Frontal cortex (tissue), 4 donors: ENCODE measurements around the gene CELSR2. TPM values are rescaled to one million over a fixed set of nuclear protein-coding genes. Genes with fewer than 3 reads are reported as not detected.
"Not testable (repeated sequence)": the region's sequence is repeated elsewhere in the genome, so short reads cannot be mapped to it uniquely, and the experiment has no call there.

Experiments used
- DNase-seq, 2 donors: peaks; one replicate each; pipeline ENCODE4 v3.0.0; 2012; ENCODE audit warnings: low spot score in 2 of 2
- FAIRE-seq: peaks from 2 replicates; lab custom pipeline; 2012; peaks lifted over from hg19 to GRCh38; lab: Jason Lieb, UNC
- total RNA-seq: library from RNA; depleted of rRNA; stranded (reverse); fragments of >200 nt; gene quantifications from one replicate; pipeline ENCODE4 v1.2.3, GENCODE V29; 2014
- donor health status: control.
- donor health status: control.
- donor health status: control.

The CELSR2 gene
- total RNA-seq, 1 donor from 2014 or later, result 27.3 TPM

GRCh38 chr1:109295712-109296415 is 46.5 kb downstream of the CELSR2 start:
- FAIRE-seq, result no peak
- no peak for DNase-seq

GRCh38 chr1:109296782-109297181 is 47.4 kb downstream of the CELSR2 start:
- no peak for DNase-seq
- no peak for FAIRE-seq

- no peak for FAIRE-seq
- DNase-seq, result peak in 1 of 2 donors; percentile 51
Observed at GRCh38 chr1:109298666-109299557, 49.6 kb downstream of the CELSR2 start.

- FAIRE-seq (no peak), DNase-seq (peak in 1 of 2 donors; percentile 63)
Observed at GRCh38 chr1:109299558-109300343, 50.4 kb downstream of the CELSR2 start.

- no peak for FAIRE-seq
- no peak for DNase-seq
Observed at GRCh38 chr1:109300650-109301151, 51.4 kb downstream of the CELSR2 start.

- DNase-seq (no peak), FAIRE-seq (no peak)
Observed at GRCh38 chr1:109301874-109302273, 52.5 kb downstream of the CELSR2 start.

GRCh38 chr1:109304226-109304920 is 55.0 kb downstream of the CELSR2 start:
- peak; percentile 45 to 56 for DNase-seq
- no peak for FAIRE-seq

- FAIRE-seq, DNase-seq: not testable (repeated sequence)
Observed at GRCh38 chr1:109305991-109306390, 56.7 kb downstream of the CELSR2 start.

- no peak for DNase-seq
Observed at GRCh38 chr1:109306832-109307273, 57.5 kb downstream of the CELSR2 start, which contains the start of gene MYBPHL. Gene MYBPHL, minus strand, starts transcription at chr1:109307011. Its CDS starts 20 bp downstream, at chr1:109306991.

GRCh38 chr1:109307274-109308021 is 58.1 kb downstream of the CELSR2 start:
- no peak for FAIRE-seq

More at GRCh38 chr1:109306832-109307273, 57.5 kb downstream of the CELSR2 start, which contains the start of gene MYBPHL:
- no peak for FAIRE-seq

GRCh38 chr1:109309347-109309746 is 60.0 kb downstream of the CELSR2 start:
- FAIRE-seq, result no peak

More at GRCh38 chr1:109307274-109308021, 58.1 kb downstream of the CELSR2 start:
- DNase-seq, result no peak

GRCh38 chr1:109312246-109312645 is 62.9 kb downstream of the CELSR2 start:
- FAIRE-seq, result no peak
- DNase-seq, result no peak

More at GRCh38 chr1:109309347-109309746, 60.0 kb downstream of the CELSR2 start:
- DNase-seq, result no peak

- FAIRE-seq (no peak), DNase-seq (peak in 1 of 2 donors; percentile 33)
Observed at GRCh38 chr1:109312978-109313775, 63.8 kb downstream of the CELSR2 start.

GRCh38 chr1:109314795-109315194 is 65.5 kb downstream of the CELSR2 start:
- DNase-seq (no peak), FAIRE-seq (no peak)

- no peak for FAIRE-seq
- no peak for DNase-seq
Observed at GRCh38 chr1:109315288-109315687, 65.9 kb downstream of the CELSR2 start.

- DNase-seq, result no peak
- no peak for FAIRE-seq
Observed at GRCh38 chr1:109316506-109316905, 67.2 kb downstream of the CELSR2 start.

- FAIRE-seq (no peak), DNase-seq (no peak)
Observed at GRCh38 chr1:109319114-109319513, 69.8 kb downstream of the CELSR2 start.
